ACC112 (cell line): ENCODE data around the gene MIS18A.
"Not testable (repeated sequence)": the region's sequence is repeated elsewhere in the genome, so short reads cannot be mapped to it uniquely, and the experiment has no call there.

Experiments
- H2AFZ ChIP-seq: fragments of 200-600 bp; sonication (generic); one replicate; pipeline ENCODE4 v1.6.0; 2017; ENCODE audit warnings: antibody characterized with exemption, low read length; ENCODE audit not compliant: unreplicated experiment
- H3K27ac ChIP-seq: fragments of 200-600 bp; sonication (generic); 2 replicates; pipeline ENCODE4 v1.5.1; 2014; ENCODE audit warnings: low read depth, mild to moderate bottlenecking, antibody characterized with exemption, low read length, moderate library complexity
- H3K27me3 ChIP-seq: fragments of 200-600 bp; sonication (generic); 2 replicates; pipeline ENCODE4 v1.6.1; 2014; ENCODE audit warnings: mild to moderate bottlenecking, antibody characterized with exemption, low read length, moderate library complexity, mixed read lengths; ENCODE audit not compliant: insufficient read depth
- H3K36me3 ChIP-seq: fragments of 200-600 bp; sonication (generic); 2 replicates; pipeline ENCODE4 v1.6.1; 2016; ENCODE audit warnings: mild to moderate bottlenecking, antibody characterized with exemption, low read length, moderate library complexity, mixed read lengths; ENCODE audit not compliant: insufficient read depth
- H3K4me1 ChIP-seq: fragments of 200-600 bp; sonication (generic); one replicate; pipeline ENCODE4 v1.6.1; 2016; ENCODE audit warnings: low read length, mixed read lengths; ENCODE audit not compliant: insufficient read depth, unreplicated experiment, control insufficient read depth
- H3K4me3 ChIP-seq: fragments of 200-600 bp; sonication (generic); 2 replicates; pipeline ENCODE4 v1.5.1; 2014; ENCODE audit warnings: mild to moderate bottlenecking, low read depth, low read length
- H3K79me2 ChIP-seq: fragments of 200-600 bp; sonication (generic); one replicate; pipeline ENCODE4 v1.6.0; 2016; ENCODE audit warnings: low read length; ENCODE audit not compliant: control insufficient read depth, unreplicated experiment, insufficient read depth

Gene MIS18A

GRCh38 chr21:32282992-32283391 is 4.1 kb upstream of the MIS18A start:
- no peak overlapping the region for H3K27ac ChIP-seq
- no peaks in the 10 kb centered on the region for H3K27me3 ChIP-seq

DNA sequence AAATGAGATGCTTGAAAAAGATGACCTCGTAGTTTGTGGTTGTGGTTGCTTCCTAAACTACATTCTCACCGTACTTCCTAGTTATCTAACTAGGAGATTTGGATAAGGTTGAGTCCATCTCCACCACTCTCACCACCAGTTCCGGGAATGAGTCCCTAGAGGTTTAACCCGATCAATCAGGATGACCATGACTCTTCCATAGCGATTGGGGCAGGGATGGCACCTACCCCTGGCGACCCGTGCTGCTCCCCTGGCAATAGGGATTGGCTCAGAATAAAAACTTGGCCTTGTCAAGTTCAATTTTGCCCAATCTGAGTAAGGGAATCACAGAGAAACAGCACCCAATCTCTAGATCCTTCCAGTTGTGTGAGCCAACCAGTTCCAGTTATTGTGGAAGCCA is 2.7 kb upstream of the MIS18A start:
- H3K79me2 ChIP-seq, result peaks cover 18% of the 10 kb centered on the region
- H3K36me3 ChIP-seq, result no peaks in the 10 kb centered on the region
- peaks cover 15% of the 10 kb centered on the region for H3K4me1 ChIP-seq
- no peak overlapping the region for H3K4me3 ChIP-seq
- H3K27me3 ChIP-seq, result no peaks in the 10 kb centered on the region
- no peak overlapping the region for H3K27ac ChIP-seq
- no peak overlapping the region for H2AFZ ChIP-seq

More at GRCh38 chr21:32282992-32283391, 4.1 kb upstream of the MIS18A start:
- no peak overlapping the region for H2AFZ ChIP-seq
- no peak overlapping the region for H3K4me3 ChIP-seq
- H3K4me1 ChIP-seq, result peaks cover 6% of the 10 kb centered on the region
- no peaks in the 10 kb centered on the region for H3K36me3 ChIP-seq
- peaks cover 9% of the 10 kb centered on the region for H3K79me2 ChIP-seq

DNA sequence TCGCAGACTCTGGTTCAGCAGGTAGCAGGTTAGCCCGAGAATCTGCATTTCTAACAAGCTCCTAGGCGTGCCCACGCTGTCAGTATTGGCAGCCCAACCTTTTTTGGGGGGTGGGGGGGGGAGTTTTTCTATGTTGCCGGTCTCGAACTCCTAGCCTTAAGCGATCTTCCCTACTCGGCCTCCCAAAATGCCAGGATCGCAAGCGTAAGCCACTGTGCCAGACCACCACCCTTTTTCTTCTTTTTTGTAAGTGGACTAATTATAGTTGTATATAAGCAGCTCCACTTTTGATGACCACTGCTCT is 480 bp upstream of the MIS18A start:
- Histone ChIP-seq H3K27ac (peak overlapping the region; percentile 3; the same call in 1 of the 2 replicates), H2AFZ (peak overlapping the region; percentile 21), H3K79me2 (peaks cover 28% of the 10 kb centered on the region), H3K27me3 (no peaks in the 10 kb centered on the region), H3K4me3 (peak overlapping the region; percentile 92), H3K36me3 (no peaks in the 10 kb centered on the region), H3K4me1 (peaks cover 15% of the 10 kb centered on the region)

- H3K4me1 ChIP-seq, result peaks cover 15% of the 10 kb centered on the region
- no peaks in the 10 kb centered on the region for H3K27me3 ChIP-seq
- H3K4me3 ChIP-seq, result peak overlapping the region; percentile 92
- no peaks in the 10 kb centered on the region; the same call in 1 of the 2 replicates for H3K36me3 ChIP-seq
- H3K27ac ChIP-seq, result no peak overlapping the region
- H3K79me2 ChIP-seq, result peaks cover 28% of the 10 kb centered on the region
- peak overlapping the region; percentile 59 for H2AFZ ChIP-seq
Observed at GRCh38 chr21:32278103-32278502, 746 bp downstream of the MIS18A start.

GRCh38 chr21:32276671-32277070 is 2.2 kb downstream of the MIS18A start:
- Histone ChIP-seq H3K27me3 (no peaks in the 10 kb centered on the region), H3K79me2 (peaks cover 31% of the 10 kb centered on the region), H3K4me3 (no peak overlapping the region), H3K36me3 (no peaks in the 10 kb centered on the region; the same call in 1 of the 2 replicates), H2AFZ (no peak overlapping the region), H3K4me1 (peaks cover 15% of the 10 kb centered on the region), H3K27ac (no peak overlapping the region)

- H3K27me3 ChIP-seq, result no peaks in the 10 kb centered on the region
- no peak overlapping the region for H3K27ac ChIP-seq
- no peak overlapping the region for H2AFZ ChIP-seq
- H3K4me3 ChIP-seq, result no peak overlapping the region
- peaks cover 12% of the 10 kb centered on the region for H3K79me2 ChIP-seq
- H3K4me1 ChIP-seq, result no peaks in the 10 kb centered on the region
- peaks cover 21% of the 10 kb centered on the region; the same call in 1 of the 2 replicates for H3K36me3 ChIP-seq
Observed at GRCh38 chr21:32270748-32271147, 8.1 kb downstream of the MIS18A start.

DNA sequence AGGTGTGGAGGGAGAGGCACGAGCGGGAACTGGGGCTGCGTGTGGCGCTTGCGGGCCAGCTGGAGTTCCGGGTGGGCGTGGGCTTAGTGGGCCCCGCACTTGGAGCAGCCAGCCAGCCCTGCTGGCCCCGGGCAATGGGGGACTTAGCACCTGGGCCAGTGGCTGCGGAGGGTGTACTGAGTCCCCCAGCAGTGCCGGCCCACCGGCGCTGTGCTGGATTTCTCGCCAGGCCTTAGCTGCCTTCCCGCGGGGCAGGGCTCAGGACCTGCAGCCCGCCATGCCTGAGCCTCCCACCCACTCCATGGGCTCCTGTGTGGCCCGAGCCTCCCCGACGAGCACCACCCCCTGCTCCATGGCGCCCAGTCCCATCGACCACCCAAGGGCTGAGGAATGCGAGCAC is 13.5 kb downstream of the MIS18A start:
- not testable (repeated sequence) for H3K27ac ChIP-seq, H3K4me3 ChIP-seq, H3K4me1 ChIP-seq, H3K79me2 ChIP-seq, H2AFZ ChIP-seq, H3K27me3 ChIP-seq
- peaks cover 21% of the 10 kb centered on the region; the same call in 1 of the 2 replicates for H3K36me3 ChIP-seq

GRCh38 chr21:32261929-32262328 is 16.9 kb downstream of the MIS18A start:
- H3K4me1 ChIP-seq, result peaks cover 13% of the 10 kb centered on the region
- no peak overlapping the region for H3K4me3 ChIP-seq
- no peak overlapping the region for H3K27ac ChIP-seq
- H3K36me3 ChIP-seq, result peaks cover 4% of the 10 kb centered on the region; the same call in 1 of the 2 replicates
- no peaks in the 10 kb centered on the region for H3K27me3 ChIP-seq
- H3K79me2 ChIP-seq, result no peaks in the 10 kb centered on the region
- H2AFZ ChIP-seq, result no peak overlapping the region

GRCh38 chr21:32260130-32260529 is 18.7 kb downstream of the MIS18A start:
- Histone ChIP-seq H3K79me2 (no peaks in the 10 kb centered on the region), H3K36me3 (no peaks in the 10 kb centered on the region), H3K27me3 (no peaks in the 10 kb centered on the region), H2AFZ (no peak overlapping the region), H3K4me3 (no peak overlapping the region), H3K27ac (no peak overlapping the region), H3K4me1 (peaks cover 19% of the 10 kb centered on the region)

GRCh38 chr21:32258786-32259048 is 20.1 kb downstream of the MIS18A start:
- not testable (repeated sequence) for H3K27ac ChIP-seq, H3K4me3 ChIP-seq

GRCh38 chr21:32257962-32258785 is 20.7 kb downstream of the MIS18A start:
- Histone ChIP-seq H3K27ac (peak overlapping the region; percentile 12; the same call in 1 of the 2 replicates), H3K27me3 (no peaks in the 10 kb centered on the region), H2AFZ (no peak overlapping the region), H3K36me3 (no peaks in the 10 kb centered on the region), H3K4me1 (peaks cover 24% of the 10 kb centered on the region), H3K79me2 (no peaks in the 10 kb centered on the region), H3K4me3 (no peak overlapping the region; the same call in 1 of the 2 replicates)

More at GRCh38 chr21:32258786-32259048, 20.1 kb downstream of the MIS18A start:
- H2AFZ ChIP-seq, H3K27me3 ChIP-seq, H3K36me3 ChIP-seq, H3K79me2 ChIP-seq: not testable (repeated sequence)
- H3K4me1 ChIP-seq, result peaks cover 19% of the 10 kb centered on the region
